ENCODE data around the gene SRPX2.

SRPX2 gene

GRCh38 chrX:100643212-100643611 lies 787 bp upstream of the SRPX2 start:
- Histone ChIP-seq H3K27me3 (ENCODE audit: low read length) (no peaks in the 10 kb centered on the region), H2AFZ (ENCODE audit: low read depth, low read length, severe bottlenecking) (no peak overlapping the region), H4K20me1 (ENCODE audit: low read depth, low read length) (no peaks in the 10 kb centered on the region), H3K4me3 (ENCODE audit: insufficient read depth, low read length, poor library complexity, severe bottlenecking) (no peak overlapping the region), H3K27ac (ENCODE audit: low read depth, low read length) (no peak overlapping the region), H3K79me2 (ENCODE audit: insufficient read depth, low read length) (no peaks in the 10 kb centered on the region), H3F3A (ENCODE audit: insufficient read depth) (no peaks in the 10 kb centered on the region), H3K9me3 (ENCODE audit: insufficient read depth, low read length) (no peaks in the 10 kb centered on the region), H3K4me2 (ENCODE audit: low read depth, low read length, poor library complexity, severe bottlenecking) (no peak overlapping the region), H3K9ac (ENCODE audit: low read length) (no peak overlapping the region), H3K36me3 (ENCODE audit: low read length) (no peaks in the 10 kb centered on the region), H3K9me2 (replicated peaks; ENCODE audit: insufficient read depth, low read length) (no peaks in the 10 kb centered on the region)
- no peak for TF ChIP-seq EZH2phosphoT487 (conservative IDR thresholded peaks at IDR 0.05; ENCODE audit: low read length)
- TF ChIP-seq CTCF (IDR thresholded peaks at IDR 0.05; ENCODE audit: insufficient read depth, low read length, poor library complexity, severe bottlenecking), result no peak

DNA sequence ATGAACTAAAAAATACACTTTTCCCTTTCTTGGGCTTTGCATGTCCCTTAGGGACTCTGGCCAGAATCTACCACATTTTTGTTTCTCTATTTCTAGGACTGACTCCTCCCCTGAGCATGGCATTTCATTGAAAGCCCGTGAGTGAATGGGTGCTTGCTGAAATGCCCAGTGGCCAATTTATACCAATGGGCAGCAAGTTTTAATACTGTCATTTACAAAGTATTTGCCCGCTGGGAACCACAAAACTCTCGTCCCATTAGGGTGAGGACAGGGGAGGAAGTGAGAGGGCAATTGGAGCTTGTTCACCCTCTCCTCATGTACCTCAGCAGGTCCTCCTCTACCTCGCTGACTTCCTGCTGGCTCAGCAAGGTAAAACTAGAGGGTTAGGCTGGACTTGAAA lies 1.1 kb downstream of the SRPX2 start:
- no peaks in the 10 kb centered on the region for H3K27me3 ChIP-seq (ENCODE audit: low read length)
- no peak overlapping the region for H3K4me3 ChIP-seq (ENCODE audit: insufficient read depth, low read length, poor library complexity, severe bottlenecking)
- no peaks in the 10 kb centered on the region for H3K79me2 ChIP-seq (ENCODE audit: insufficient read depth, low read length)
- no peak overlapping the region for H2AFZ ChIP-seq (ENCODE audit: low read depth, low read length, severe bottlenecking)
- no peaks in the 10 kb centered on the region for H4K20me1 ChIP-seq (ENCODE audit: low read depth, low read length)
- H3K9me3 ChIP-seq (ENCODE audit: insufficient read depth, low read length), result no peaks in the 10 kb centered on the region
- H3K36me3 ChIP-seq (ENCODE audit: low read length), result no peaks in the 10 kb centered on the region
- no peak for TF ChIP-seq EZH2phosphoT487 (conservative IDR thresholded peaks at IDR 0.05; ENCODE audit: low read length)
- no peak overlapping the region for H3K9ac ChIP-seq (ENCODE audit: low read length)
- H3K27ac ChIP-seq (ENCODE audit: low read depth, low read length), result no peak overlapping the region
- no peaks in the 10 kb centered on the region for H3F3A ChIP-seq (ENCODE audit: insufficient read depth)
- H3K9me2 ChIP-seq (replicated peaks; ENCODE audit: insufficient read depth, low read length), result no peaks in the 10 kb centered on the region
- no peak overlapping the region for H3K4me2 ChIP-seq (ENCODE audit: low read depth, low read length, poor library complexity, severe bottlenecking)

DNA sequence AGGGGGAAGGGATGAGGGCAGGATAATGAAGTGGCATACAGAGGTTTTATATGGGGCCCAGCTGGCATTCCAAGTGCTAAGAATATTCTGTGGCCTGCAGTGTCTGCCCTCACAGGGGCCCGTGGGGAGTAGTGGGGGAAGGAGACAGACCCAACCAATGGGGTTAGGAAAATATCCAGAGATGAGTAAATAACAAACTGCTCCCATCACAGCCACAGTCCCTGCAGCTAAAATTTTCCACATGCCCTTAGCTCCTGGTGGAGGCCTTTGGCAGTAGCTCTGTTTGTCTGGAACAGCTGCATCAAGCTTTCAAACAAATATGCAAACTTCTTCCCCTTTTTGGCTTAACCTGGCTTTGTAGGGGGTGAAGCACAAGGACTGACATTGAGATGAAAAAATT lies 3.1 kb downstream of the SRPX2 start:
- Histone ChIP-seq H3K79me2 (ENCODE audit: insufficient read depth, low read length) (no peaks in the 10 kb centered on the region), H4K20me1 (ENCODE audit: low read depth, low read length) (no peaks in the 10 kb centered on the region), H3K9me2 (replicated peaks; ENCODE audit: insufficient read depth, low read length) (no peaks in the 10 kb centered on the region), H3K36me3 (ENCODE audit: low read length) (no peaks in the 10 kb centered on the region), H3K9ac (ENCODE audit: low read length) (no peak overlapping the region), H3K9me3 (ENCODE audit: insufficient read depth, low read length) (no peaks in the 10 kb centered on the region), H3F3A (ENCODE audit: insufficient read depth) (no peaks in the 10 kb centered on the region), H3K4me2 (ENCODE audit: low read depth, low read length, poor library complexity, severe bottlenecking) (no peak overlapping the region), H3K27ac (ENCODE audit: low read depth, low read length) (no peak overlapping the region), H2AFZ (ENCODE audit: low read depth, low read length, severe bottlenecking) (no peak overlapping the region), H3K27me3 (ENCODE audit: low read length) (no peaks in the 10 kb centered on the region), H3K4me3 (ENCODE audit: insufficient read depth, low read length, poor library complexity, severe bottlenecking) (no peak overlapping the region)
- TF ChIP-seq EZH2phosphoT487 (conservative IDR thresholded peaks at IDR 0.05; ENCODE audit: low read length), result no peak
- no peak for TF ChIP-seq CTCF (IDR thresholded peaks at IDR 0.05; ENCODE audit: insufficient read depth, low read length, poor library complexity, severe bottlenecking)

- no peaks in the 10 kb centered on the region for H3K9me2 ChIP-seq (replicated peaks; ENCODE audit: insufficient read depth, low read length)
- H3F3A ChIP-seq (ENCODE audit: insufficient read depth), result no peaks in the 10 kb centered on the region
- H3K9ac ChIP-seq (ENCODE audit: low read length), result no peak overlapping the region
- no peaks in the 10 kb centered on the region for H3K36me3 ChIP-seq (ENCODE audit: low read length)
- H2AFZ ChIP-seq (ENCODE audit: low read depth, low read length, severe bottlenecking), result no peak overlapping the region
- H3K27ac ChIP-seq (ENCODE audit: low read depth, low read length), result no peak overlapping the region
- no peaks in the 10 kb centered on the region for H3K9me3 ChIP-seq (ENCODE audit: insufficient read depth, low read length)
- TF ChIP-seq EZH2phosphoT487 (conservative IDR thresholded peaks at IDR 0.05; ENCODE audit: low read length) (no peak), CTCF (IDR thresholded peaks at IDR 0.05; ENCODE audit: insufficient read depth, low read length, poor library complexity, severe bottlenecking) (no peak)
- no peaks in the 10 kb centered on the region for H4K20me1 ChIP-seq (ENCODE audit: low read depth, low read length)
- H3K4me3 ChIP-seq (ENCODE audit: insufficient read depth, low read length, poor library complexity, severe bottlenecking), result no peak overlapping the region
- H3K27me3 ChIP-seq (ENCODE audit: low read length), result no peaks in the 10 kb centered on the region
- H3K79me2 ChIP-seq (ENCODE audit: insufficient read depth, low read length), result no peaks in the 10 kb centered on the region
- H3K4me2 ChIP-seq (ENCODE audit: low read depth, low read length, poor library complexity, severe bottlenecking), result no peak overlapping the region
Measured at GRCh38 chrX:100647739-100648138, 3.7 kb downstream of the SRPX2 start.
